Activated naive CD4-positive, alpha-beta T cell treated with anti-CD3 and anti-CD28 coated beads for 36 hours (primary cell): ENCODE measurements around the gene EMILIN1. TPM values are rescaled to one million over a fixed set of nuclear protein-coding genes. Genes with fewer than 3 reads are reported as not detected.
A peak's percentile ranks its signal among the peaks of the same experiment; 100 is the strongest.

ENCODE experiments used
- CTCF ChIA-PET: fragments of 350-600 bp; sonication (Branson Sonifier 250); formaldehyde crosslinking; loops from one replicate; lab custom pipeline; 2021; ENCODE audit warnings: antibody characterized with exemption; lab: Charles Lee
- DNase-seq: peaks from one replicate; pipeline ENCODE4 v3.0.0-alpha.2; 2020
- H3K27ac Mint-ChIP-seq: one replicate; pipeline ENCODE4 v1.8.0; 2021; ENCODE audit warnings: mild to moderate bottlenecking, mixed read lengths
- H3K27me3 Mint-ChIP-seq: one replicate; pipeline ENCODE4 v1.8.0; 2021; ENCODE audit warnings: low read depth, mixed read lengths
- H3K36me3 Mint-ChIP-seq: one replicate; pipeline ENCODE4 v1.8.0; 2021; ENCODE audit warnings: low read depth, mixed read lengths
- H3K4me1 Mint-ChIP-seq: one replicate; pipeline ENCODE4 v1.8.0; 2021; ENCODE audit warnings: low read depth, mixed read lengths
- H3K4me3 Mint-ChIP-seq: one replicate; pipeline ENCODE4 v1.8.0; 2021; ENCODE audit warnings: mild to moderate bottlenecking, moderate library complexity, mixed read lengths
- H3K9me3 Mint-ChIP-seq: one replicate; pipeline ENCODE4 v1.8.0; 2021; ENCODE audit warnings: mixed read lengths
- intact Hi-C: fragments of 100-400 bp; cut with micrococcal nuclease; formaldehyde crosslinking; loops from one replicate; pipeline ENCODE4 v1.15.1; 2023
- total RNA-seq, 2 experiments: library from RNA; stranded (reverse); gene quantifications; one replicate each; pipeline ENCODE4 v1.2.3, GENCODE V29; 2021

Gene EMILIN1
- total RNA-seq, 2 experiments from 2014 or later = 0.15 to 0.29 TPM

DNA sequence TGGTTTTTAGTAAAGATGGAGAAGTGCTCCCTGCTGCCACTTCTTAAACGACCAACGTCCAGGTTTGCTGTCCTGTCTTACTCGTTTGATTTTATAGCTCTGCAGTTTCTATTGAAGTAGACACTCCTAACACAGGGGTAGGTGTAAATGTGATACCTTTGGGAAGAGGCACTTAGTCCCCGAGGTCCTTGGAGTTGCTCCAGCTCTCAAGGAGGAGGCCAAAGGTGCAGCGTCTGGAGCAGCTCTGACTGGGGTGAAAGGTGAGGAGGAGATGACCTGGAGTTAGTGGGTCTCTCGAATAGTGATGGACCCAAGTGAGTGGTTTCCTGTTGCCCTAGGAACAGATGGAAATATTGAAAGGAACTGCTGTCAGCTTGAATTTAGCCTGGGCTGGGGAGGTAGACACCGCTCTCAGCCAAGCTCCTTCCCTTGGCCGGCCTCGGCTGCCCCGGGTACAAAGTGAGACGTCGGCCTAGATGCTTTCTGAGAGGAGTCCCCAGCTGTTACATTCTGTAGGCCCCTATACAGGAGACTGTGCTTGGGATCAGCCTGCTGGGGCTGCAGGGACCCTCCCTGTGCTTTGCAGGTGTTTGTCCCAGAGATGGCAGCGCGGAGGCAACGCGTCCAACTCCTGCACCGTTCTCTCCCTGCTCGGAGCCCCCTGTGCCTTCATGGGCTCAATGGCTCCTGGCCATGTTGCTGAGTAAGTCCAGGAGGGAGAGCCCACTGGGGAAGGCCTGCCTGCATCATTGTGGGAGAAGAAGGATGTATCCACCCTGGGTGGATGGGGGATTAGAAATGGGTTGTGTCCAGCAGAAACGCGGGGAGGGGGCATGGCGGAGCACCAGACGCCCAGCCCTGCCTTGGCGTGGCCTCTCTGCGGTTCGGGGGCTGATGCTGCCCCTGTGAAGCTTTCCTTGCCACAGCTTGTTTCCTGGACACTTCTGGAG is 13.6 kb downstream of the EMILIN1 start:
- Mint-ChIP-seq H3K4me1 (peaks cover 30% of the 10 kb centered on the region), H3K27ac (no peak overlapping the region), H3K27me3 (no peaks in the 10 kb centered on the region), H3K4me3 (no peak overlapping the region), H3K36me3 (no peaks in the 10 kb centered on the region), H3K9me3 (no peaks in the 10 kb centered on the region)
- no peak for DNase-seq
- CTCF ChIA-PET = interaction anchor here (0.8 to 1.5 kb wide), 3 partner anchors 9 to 211 kb away, joined by 3 to 5 read pairs (median 5); no protein-coding TSS in a partner anchor
- intact Hi-C loops = no loop called here

DNA sequence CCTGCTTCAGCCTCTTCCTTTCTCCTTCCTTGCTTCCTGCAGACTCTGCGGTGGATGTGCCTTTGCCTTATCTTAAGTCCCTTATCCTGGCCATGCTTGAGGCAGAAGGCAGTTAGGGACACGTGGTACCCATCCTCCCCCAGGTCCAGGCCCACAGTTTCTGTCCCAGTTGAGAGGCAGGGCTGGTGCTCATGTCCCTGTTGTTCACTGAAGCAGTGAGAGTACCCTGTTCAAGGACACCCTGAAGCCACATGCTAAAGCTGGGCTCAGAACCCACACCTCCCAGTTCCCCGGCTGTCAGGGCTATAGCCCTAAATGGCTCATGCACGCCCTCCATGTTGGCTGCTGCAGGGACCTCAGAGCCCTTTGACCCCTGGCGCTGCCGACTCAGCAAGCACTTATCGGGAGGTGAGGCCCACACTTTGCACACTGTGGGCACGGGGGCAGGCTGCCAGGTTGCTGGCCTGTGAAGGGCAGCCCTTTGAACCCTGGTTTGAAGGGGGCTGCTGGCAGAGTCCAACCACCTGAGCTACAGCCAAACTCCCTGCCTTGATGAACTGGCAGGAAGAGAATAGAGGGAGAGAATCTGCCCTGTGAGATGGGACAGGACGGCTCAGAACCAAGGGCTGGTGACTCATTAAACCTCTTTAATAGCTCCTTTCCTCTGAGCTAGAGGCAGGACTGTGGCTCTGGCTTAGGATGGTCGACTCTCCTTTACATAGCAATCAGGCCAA is 14.4 kb downstream of the EMILIN1 start:
- H3K27ac Mint-ChIP-seq = no peak overlapping the region
- CTCF ChIA-PET = no interaction called here
- DNase-seq = no peak
- H3K9me3 Mint-ChIP-seq = no peaks in the 10 kb centered on the region
- H3K27me3 Mint-ChIP-seq = no peaks in the 10 kb centered on the region
- H3K4me1 Mint-ChIP-seq = peaks cover 24% of the 10 kb centered on the region
- no peak overlapping the region for H3K4me3 Mint-ChIP-seq
- intact Hi-C loops = no loop called here
- no peaks in the 10 kb centered on the region for H3K36me3 Mint-ChIP-seq

- H3K4me3 Mint-ChIP-seq = no peak overlapping the region
- peaks cover 19% of the 10 kb centered on the region for H3K4me1 Mint-ChIP-seq
- no peaks in the 10 kb centered on the region for H3K36me3 Mint-ChIP-seq
- DNase-seq = no peak
- intact Hi-C loops = no loop called here
- no peaks in the 10 kb centered on the region for H3K27me3 Mint-ChIP-seq
- CTCF ChIA-PET = interaction anchor here (0.8 to 1.0 kb wide), 3 partner anchors 12 to 43 kb away, joined by 3 read pairs; partner anchors contain the start of gene AGBL5
- H3K9me3 Mint-ChIP-seq = no peaks in the 10 kb centered on the region
- H3K27ac Mint-ChIP-seq = no peak overlapping the region
Observed at GRCh38 chr2:27093430-27094352, 15.3 kb downstream of the EMILIN1 start.

- Mint-ChIP-seq H3K4me1 (peaks cover 18% of the 10 kb centered on the region), H3K9me3 (no peaks in the 10 kb centered on the region), H3K27me3 (no peaks in the 10 kb centered on the region), H3K4me3 (no peak overlapping the region), H3K27ac (no peak overlapping the region), H3K36me3 (no peaks in the 10 kb centered on the region)
- DNase-seq = no peak
- CTCF ChIA-PET = interaction anchor here (0.8 to 1.0 kb wide), 3 partner anchors 13 to 43 kb away, joined by 3 read pairs; partner anchors contain the start of gene AGBL5
- intact Hi-C loops = no loop called here
Observed at GRCh38 chr2:27094353-27094984, 16.1 kb downstream of the EMILIN1 start.

DNA sequence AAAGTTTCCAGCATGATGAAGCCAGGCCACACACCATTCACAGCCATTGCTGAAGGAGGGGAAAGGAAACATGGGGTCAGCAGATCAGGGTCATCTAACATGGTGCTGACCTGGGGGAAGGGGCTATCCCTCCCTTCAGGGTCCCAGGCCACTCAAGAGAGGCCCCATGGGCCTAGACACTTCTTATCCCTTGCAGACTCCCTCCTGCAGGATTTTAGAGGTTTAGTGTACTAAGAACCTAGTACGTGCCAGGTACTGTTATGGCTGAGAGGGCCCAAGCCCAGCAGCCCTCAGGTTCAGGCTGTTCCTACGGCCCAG is 17.0 kb downstream of the EMILIN1 start:
- Mint-ChIP-seq H3K4me1 (peaks cover 14% of the 10 kb centered on the region), H3K27ac (no peak overlapping the region), H3K27me3 (no peaks in the 10 kb centered on the region), H3K4me3 (no peak overlapping the region), H3K36me3 (peaks cover 1% of the 10 kb centered on the region), H3K9me3 (no peaks in the 10 kb centered on the region)
- no peak for DNase-seq
- CTCF ChIA-PET = interaction anchor here (1.2 kb wide), 1 partner anchor 8 kb away, joined by 6 read pairs; no protein-coding TSS in a partner anchor
- intact Hi-C loops = loop anchor here (5.0 kb wide), 1 partner anchor 167 kb away; the partner anchor contains the start of gene SLC30A3

GRCh38 chr2:27095745-27096651 is 17.6 kb downstream of the EMILIN1 start:
- H3K9me3 Mint-ChIP-seq = no peaks in the 10 kb centered on the region
- H3K36me3 Mint-ChIP-seq = peaks cover 1% of the 10 kb centered on the region
- H3K4me1 Mint-ChIP-seq = peaks cover 14% of the 10 kb centered on the region
- H3K4me3 Mint-ChIP-seq = peak overlapping the region; percentile 62
- H3K27me3 Mint-ChIP-seq = no peaks in the 10 kb centered on the region
- CTCF ChIA-PET = interaction anchor here (0.5 to 4.7 kb wide), 5 partner anchors 9 to 184 kb away, joined by 3 to 33 read pairs (median 4); partner anchors contain the start of gene ABHD1
- peak; percentile 66 for DNase-seq
- no peak overlapping the region for H3K27ac Mint-ChIP-seq
- intact Hi-C loops = loop anchor here (5.0 kb wide), 1 partner anchor 166 kb away; the partner anchor contains the start of gene SLC30A3

DNA sequence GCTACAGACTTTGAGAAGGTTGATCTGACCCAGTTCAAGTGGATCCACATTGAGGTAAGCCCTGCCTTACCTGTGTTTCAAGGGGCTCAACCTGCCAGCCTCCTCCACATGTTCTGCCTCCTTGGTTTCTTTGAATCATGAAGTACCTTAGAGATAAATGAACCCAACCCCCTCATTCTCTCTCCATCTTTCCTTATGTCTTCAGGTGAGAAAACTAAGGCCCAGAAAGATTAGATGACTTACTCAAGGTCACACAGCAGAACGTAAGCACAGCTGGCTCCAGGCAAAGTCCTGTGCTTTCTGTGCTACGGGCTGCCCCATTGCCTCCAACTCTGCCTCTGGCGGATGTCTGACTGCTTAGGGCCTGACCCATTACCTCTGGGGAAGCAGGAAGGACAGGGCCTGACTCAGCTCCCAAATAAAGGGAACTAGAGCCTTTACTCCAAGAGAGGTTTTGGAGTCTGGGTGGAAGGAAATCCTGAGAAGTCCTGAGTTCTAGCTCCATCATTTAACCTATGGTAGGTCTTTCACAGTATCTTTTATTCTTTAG is 18.4 kb downstream of the EMILIN1 start:
- no peak overlapping the region for H3K4me3 Mint-ChIP-seq
- peaks cover 1% of the 10 kb centered on the region for H3K36me3 Mint-ChIP-seq
- no peak overlapping the region for H3K27ac Mint-ChIP-seq
- CTCF ChIA-PET = interaction anchor here (0.5 to 4.7 kb wide), 8 partner anchors 9 to 183 kb away, joined by 3 to 33 read pairs (median 4); partner anchors contain the start of gene ABHD1
- no peaks in the 10 kb centered on the region for H3K9me3 Mint-ChIP-seq
- intact Hi-C loops = loop anchor here (5.0 kb wide), 1 partner anchor 165 kb away; the partner anchor contains the start of gene SLC30A3
- DNase-seq = no peak
- H3K4me1 Mint-ChIP-seq = peaks cover 12% of the 10 kb centered on the region
- H3K27me3 Mint-ChIP-seq = no peaks in the 10 kb centered on the region

DNA sequence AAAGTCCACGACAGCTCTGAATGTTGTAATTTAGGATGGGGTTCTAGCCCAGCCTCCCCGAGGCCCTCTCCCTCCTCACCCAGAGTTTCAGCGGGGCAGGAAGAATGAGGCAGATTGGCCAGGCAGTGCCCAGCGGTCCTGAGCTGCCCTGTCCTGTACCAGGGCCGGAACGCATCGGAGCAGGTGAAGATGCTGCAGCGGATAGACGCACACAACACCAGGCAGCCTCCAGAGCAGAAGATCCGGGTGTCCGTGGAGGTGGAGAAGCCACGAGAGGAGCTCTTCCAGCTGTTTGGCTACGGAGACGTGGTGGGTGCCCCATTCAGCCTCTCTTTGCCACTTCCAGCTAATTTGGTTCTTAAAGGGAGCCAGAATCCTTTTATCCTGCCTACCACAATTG is 18.9 kb downstream of the EMILIN1 start:
- intact Hi-C loops = loop anchor here (5.0 kb wide), 1 partner anchor 165 kb away; the partner anchor contains the start of gene SLC30A3
- Mint-ChIP-seq H3K4me1 (peaks cover 12% of the 10 kb centered on the region), H3K27ac (no peak overlapping the region), H3K9me3 (no peaks in the 10 kb centered on the region), H3K27me3 (no peaks in the 10 kb centered on the region), H3K4me3 (no peak overlapping the region), H3K36me3 (peaks cover 1% of the 10 kb centered on the region)
- CTCF ChIA-PET = interaction anchor here (0.6 to 4.7 kb wide), 5 partner anchors 26 to 183 kb away, joined by 3 to 33 read pairs (median 4); partner anchors contain the start of gene ABHD1
- DNase-seq = no peak

DNA sequence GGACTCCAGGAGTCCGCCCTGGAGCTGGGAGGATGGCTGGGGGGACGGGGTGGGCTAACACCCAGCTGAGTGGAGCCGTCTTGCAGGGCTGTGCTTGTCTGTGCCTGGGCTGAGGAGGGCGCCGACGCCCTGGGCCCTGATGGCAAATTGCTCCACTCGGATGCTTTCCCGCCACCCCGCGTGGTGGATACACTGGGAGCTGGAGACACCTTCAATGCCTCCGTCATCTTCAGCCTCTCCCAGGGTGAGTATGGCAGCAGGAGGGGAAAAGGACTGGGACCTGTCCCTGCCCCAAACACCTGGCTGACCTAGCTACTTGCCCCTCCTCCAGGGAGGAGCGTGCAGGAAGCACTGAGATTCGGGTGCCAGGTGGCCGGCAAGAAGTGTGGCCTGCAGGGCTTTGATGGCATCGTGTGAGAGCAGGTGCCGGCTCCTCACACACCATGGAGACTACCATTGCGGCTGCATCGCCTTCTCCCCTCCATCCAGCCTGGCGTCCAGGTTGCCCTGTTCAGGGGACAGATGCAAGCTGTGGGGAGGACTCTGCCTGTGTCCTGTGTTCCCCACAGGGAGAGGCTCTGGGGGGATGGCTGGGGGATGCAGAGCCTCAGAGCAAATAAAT is 21.0 kb downstream of the EMILIN1 start:
- no peaks in the 10 kb centered on the region for H3K9me3 Mint-ChIP-seq
- H3K27ac Mint-ChIP-seq = no peak overlapping the region
- CTCF ChIA-PET = interaction anchor here (0.6 to 4.7 kb wide), 8 partner anchors 10 to 204 kb away, joined by 3 to 33 read pairs (median 5); no protein-coding TSS in a partner anchor
- peaks cover 1% of the 10 kb centered on the region for H3K36me3 Mint-ChIP-seq
- intact Hi-C loops = loop anchor here (5.0 kb wide), 1 partner anchor 163 kb away; the partner anchor contains the start of gene SLC30A3
- no peaks in the 10 kb centered on the region for H3K27me3 Mint-ChIP-seq
- peaks cover 12% of the 10 kb centered on the region for H3K4me1 Mint-ChIP-seq
- no peak overlapping the region for H3K4me3 Mint-ChIP-seq
- DNase-seq = no peak
